CD4-positive, alpha-beta T cell treated with Interferon alpha-2 for 1 hour (primary cell): ENCODE results near the gene WDR19.
"Not testable (repeated sequence)": the region's sequence is repeated elsewhere in the genome, so short reads cannot be mapped to it uniquely, and the experiment has no call there.

Experiments used
- DNase-seq, 2 donors: peaks; one replicate each; pipeline ENCODE4 v3.0.0-alpha.2; 2020 to 2022

The WDR19 gene

GRCh38 chr4:39233783-39234182 lies 51.5 kb downstream of the WDR19 start:
- DNase-seq = no peak

GRCh38 chr4:39235021-39235420 lies 52.7 kb downstream of the WDR19 start:
- no peak for DNase-seq

- no peak for DNase-seq
Measured at GRCh38 chr4:39235696-39236095, 53.4 kb downstream of the WDR19 start.

GRCh38 chr4:39237179-39237578 lies 54.9 kb downstream of the WDR19 start:
- no peak for DNase-seq

GRCh38 chr4:39243462-39243861 lies 61.1 kb downstream of the WDR19 start:
- no peak for DNase-seq

GRCh38 chr4:39255266-39255665 lies 72.9 kb downstream of the WDR19 start:
- DNase-seq = no peak

GRCh38 chr4:39255871-39256270 lies 73.5 kb downstream of the WDR19 start:
- no peak for DNase-seq

GRCh38 chr4:39256436-39256835 lies 74.1 kb downstream of the WDR19 start:
- DNase-seq = no peak

- no peak for DNase-seq
Measured at GRCh38 chr4:39259571-39260330, 77.4 kb downstream of the WDR19 start.

GRCh38 chr4:39263895-39264294 lies 81.6 kb downstream of the WDR19 start:
- no peak for DNase-seq

GRCh38 chr4:39274503-39274902 lies 92.2 kb downstream of the WDR19 start:
- no peak for DNase-seq

GRCh38 chr4:39277661-39278060 lies 95.3 kb downstream of the WDR19 start:
- DNase-seq = not testable (repeated sequence)

GRCh38 chr4:39278476-39278875 lies 96.1 kb downstream of the WDR19 start:
- DNase-seq = no peak

GRCh38 chr4:39279416-39279815 lies 97.1 kb downstream of the WDR19 start:
- no peak for DNase-seq

GRCh38 chr4:39280770-39281169 lies 98.4 kb downstream of the WDR19 start:
- no peak for DNase-seq

- DNase-seq = no peak
Measured at GRCh38 chr4:39285111-39285795, 102.9 kb downstream of the WDR19 start.

GRCh38 chr4:39285853-39286252 lies 103.5 kb downstream of the WDR19 start:
- DNase-seq = no peak

- no peak for DNase-seq
Measured at GRCh38 chr4:39286263-39286662, 103.9 kb downstream of the WDR19 start.

GRCh38 chr4:39287223-39287622 lies 104.9 kb downstream of the WDR19 start:
- DNase-seq = no peak

- no peak for DNase-seq
Measured at GRCh38 chr4:39291686-39292085, 109.4 kb downstream of the WDR19 start.

GRCh38 chr4:39292433-39292832 lies 110.1 kb downstream of the WDR19 start:
- DNase-seq = not testable (repeated sequence)

- DNase-seq = no peak
Measured at GRCh38 chr4:39295784-39296183, 113.5 kb downstream of the WDR19 start.

- no peak for DNase-seq
Measured at GRCh38 chr4:39302901-39303300, 120.6 kb downstream of the WDR19 start.

- no peak for DNase-seq
Measured at GRCh38 chr4:39303871-39304270, 121.5 kb downstream of the WDR19 start.

GRCh38 chr4:39304651-39305050 lies 122.3 kb downstream of the WDR19 start:
- DNase-seq = no peak
